GM12872 (cell line): ENCODE data around the gene ERCC2.

Source experiments
- CTCF ChIP-seq: IDR thresholded peaks from 3 replicates; pipeline ENCODE4 v1.5.1; 2011; ENCODE audit warnings: low read depth, mild to moderate bottlenecking, low read length, moderate library complexity; ENCODE audit not compliant: insufficient read depth

The ERCC2 gene

GRCh38 chr19:45404557-45405434, 34.4 kb upstream of the ERCC2 start, which contains the start of gene PPP1R13L:
TSS of gene PPP1R13L (minus strand) at chr19:45405069. CDS start at chr19:45398318, 6,751 bp downstream.
- no peak for TF ChIP-seq CTCF

- TF ChIP-seq CTCF, result peak; percentile 88
These were observed 33.6 kb upstream of the ERCC2 start for GRCh38 chr19:45403781-45404556.

- TF ChIP-seq CTCF, result no peak
These were observed 32.9 kb upstream of the ERCC2 start for GRCh38 chr19:45403272-45403671.

- peak; percentile 50; the same call in 2 of the 3 replicates for TF ChIP-seq CTCF
These were observed 32.1 kb upstream of the ERCC2 start for GRCh38 chr19:45402298-45403061.

- TF ChIP-seq CTCF, result no peak
These were observed 31.4 kb upstream of the ERCC2 start for GRCh38 chr19:45401815-45402214.

GRCh38 chr19:45400192-45400591, 29.8 kb upstream of the ERCC2 start:
- no peak for TF ChIP-seq CTCF
